Caco-2 (cell line): ENCODE results near the gene MAPKAP1. TPM values are rescaled to one million over a fixed set of nuclear protein-coding genes. Genes with fewer than 3 reads are reported as not detected.
A peak's percentile ranks its signal among the peaks of the same experiment; 100 is the strongest.

Source experiments
- BruUV-seq: library from RNA; stranded (reverse); fragments of 400-500 nt; replicated peaks from 2 replicates; lab custom pipeline; 2021; lab: Mats Ljungman, UMichigan
- CTCF ChIA-PET: fragments of 300-600 bp; sonication (Branson Sonifier 250); formaldehyde crosslinking; loops from one replicate; lab custom pipeline; 2022; ENCODE audit warnings: antibody characterized with exemption; lab: Charles Lee
- POLR2A ChIA-PET: fragments of 300-600 bp; sonication (Branson Sonifier 250); formaldehyde crosslinking; loops from one replicate; lab custom pipeline; 2022; ENCODE audit warnings: antibody characterized with exemption; lab: Charles Lee
- DNase-seq, 2 experiments: peaks; one replicate each; pipeline versions ENCODE4 v3.0.0 to v3.0.0-alpha.2; 2020 to 2022
- H3K27me3 ChIP-seq: replicated peaks from 2 replicates; pipeline ENCODE4 v1.6.0; 2011; ENCODE audit warnings: low read length; ENCODE audit not compliant: control insufficient read depth, insufficient read depth
- H3K36me3 ChIP-seq: 2 replicates; pipeline ENCODE4 v1.5.1; 2011; ENCODE audit warnings: low read length; ENCODE audit not compliant: control insufficient read depth, insufficient read depth
- H3K4me1 ChIP-seq: fragments of 250-450 bp; sonication (Bioruptor Pico); 2 replicates; pipeline ENCODE4 v1.5.1; 2020; ENCODE audit warnings: mild to moderate bottlenecking
- H3K4me3 ChIP-seq: 2 replicates; pipeline ENCODE4 v1.5.1; 2011; ENCODE audit warnings: low read depth, mild to moderate bottlenecking, control low read depth, low read length
- H3K9me3 ChIP-seq: fragments of 250-450 bp; sonication (Bioruptor Pico); 2 replicates; pipeline ENCODE4 v1.5.1; 2020; ENCODE audit warnings: mild to moderate bottlenecking, moderate library complexity
- H3K27ac Mint-ChIP-seq: one replicate; pipeline ENCODE4 v1.8.0; 2022; ENCODE audit warnings: mixed read lengths; ENCODE audit not compliant: unreplicated experiment
- H3K27me3 Mint-ChIP-seq: one replicate; pipeline ENCODE4 v1.8.0; 2022; ENCODE audit warnings: mixed read lengths; ENCODE audit not compliant: insufficient read depth, unreplicated experiment
- H3K36me3 Mint-ChIP-seq: one replicate; pipeline ENCODE4 v1.8.0; 2022; ENCODE audit warnings: mild to moderate bottlenecking, mixed read lengths; ENCODE audit not compliant: insufficient read depth, unreplicated experiment
- H3K4me1 Mint-ChIP-seq: one replicate; pipeline ENCODE4 v1.8.0; 2022; ENCODE audit warnings: low read depth, mixed read lengths; ENCODE audit not compliant: unreplicated experiment
- H3K4me3 Mint-ChIP-seq: one replicate; pipeline ENCODE4 v1.8.0; 2022; ENCODE audit warnings: mild to moderate bottlenecking, moderate library complexity, mixed read lengths; ENCODE audit not compliant: unreplicated experiment
- H3K9me3 Mint-ChIP-seq: one replicate; pipeline ENCODE4 v1.8.0; 2022; ENCODE audit warnings: mixed read lengths; ENCODE audit not compliant: unreplicated experiment
- intact Hi-C: fragments of 100-400 bp; cut with micrococcal nuclease; formaldehyde crosslinking; loops from one replicate; pipeline ENCODE4 v1.10.0; 2022; ENCODE audit not compliant: unreplicated experiment
- total RNA-seq: library from RNA; stranded (reverse); gene quantifications from 2 replicates; pipeline ENCODE4 v1.2.3, GENCODE V29; 2022
- TF ChIP-seq, protein P1 (sequence below), 2 experiments: fragments of 200-600 bp in 1 of 2; IDR thresholded peaks; 1 replicate in 1 of 2; 2 replicates in 1 of 2; pipeline versions ENCODE4 v1.5.1 to v1.8.0; 2011 to 2022; ENCODE audit warnings: antibody characterized with exemption in 1 of 2, control low read depth in 1 of 2, inconsistent platforms in 1 of 2, low read depth in 1 of 2, low read length in 1 of 2, mild to moderate bottlenecking in 1 of 2, moderate library complexity in 1 of 2; ENCODE audit not compliant: insufficient read depth in 1 of 2, severe bottlenecking in 1 of 2, unreplicated experiment in 1 of 2

The MAPKAP1 gene
- total RNA-seq, 1 experiment from 2014 or later: 70.0 TPM

DNA sequence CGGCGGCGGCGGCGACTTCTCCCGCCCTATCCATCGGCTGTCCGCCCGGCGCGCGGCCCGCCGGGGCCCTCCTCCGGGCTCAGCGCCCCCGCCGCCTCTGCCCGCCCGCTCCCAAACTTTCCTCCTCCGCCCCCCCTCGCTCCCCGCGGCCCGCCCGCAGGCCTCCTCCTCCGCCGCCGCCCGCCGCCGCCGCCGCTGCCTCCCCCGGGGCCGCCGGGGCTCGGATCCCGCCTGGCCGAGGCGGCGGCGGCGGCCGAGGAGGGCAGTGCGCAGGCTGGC lies 39.7 kb upstream of the MAPKAP1 start:
- peaks cover 32% of the 10 kb centered on the region for H3K4me1 Mint-ChIP-seq
- H3K27me3 ChIP-seq: no peaks in the 10 kb centered on the region
- H3K9me3 ChIP-seq: no peaks in the 10 kb centered on the region
- peaks cover 8% of the 10 kb centered on the region for H3K36me3 Mint-ChIP-seq
- ChIA-PET CTCF (no interaction called here), POLR2A (interaction anchor here (0.6 to 1.5 kb wide), 3 partner anchors 13 to 217 kb away, joined by 5 to 9 read pairs (median 6); partner anchors contain the start of gene MAPKAP1)
- no peak for DNase-seq
- H3K4me3 ChIP-seq: peak overlapping the region; percentile 88
- TF ChIP-seq, protein P1, sequence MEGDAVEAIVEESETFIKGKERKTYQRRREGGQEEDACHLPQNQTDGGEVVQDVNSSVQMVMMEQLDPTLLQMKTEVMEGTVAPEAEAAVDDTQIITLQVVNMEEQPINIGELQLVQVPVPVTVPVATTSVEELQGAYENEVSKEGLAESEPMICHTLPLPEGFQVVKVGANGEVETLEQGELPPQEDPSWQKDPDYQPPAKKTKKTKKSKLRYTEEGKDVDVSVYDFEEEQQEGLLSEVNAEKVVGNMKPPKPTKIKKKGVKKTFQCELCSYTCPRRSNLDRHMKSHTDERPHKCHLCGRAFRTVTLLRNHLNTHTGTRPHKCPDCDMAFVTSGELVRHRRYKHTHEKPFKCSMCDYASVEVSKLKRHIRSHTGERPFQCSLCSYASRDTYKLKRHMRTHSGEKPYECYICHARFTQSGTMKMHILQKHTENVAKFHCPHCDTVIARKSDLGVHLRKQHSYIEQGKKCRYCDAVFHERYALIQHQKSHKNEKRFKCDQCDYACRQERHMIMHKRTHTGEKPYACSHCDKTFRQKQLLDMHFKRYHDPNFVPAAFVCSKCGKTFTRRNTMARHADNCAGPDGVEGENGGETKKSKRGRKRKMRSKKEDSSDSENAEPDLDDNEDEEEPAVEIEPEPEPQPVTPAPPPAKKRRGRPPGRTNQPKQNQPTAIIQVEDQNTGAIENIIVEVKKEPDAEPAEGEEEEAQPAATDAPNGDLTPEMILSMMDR (IDR thresholded peaks at IDR 0.05; ENCODE audit: insufficient read depth in 1 of 2, low read depth in 1 of 2, low read length in 1 of 2, severe bottlenecking in 1 of 2, unreplicated experiment in 1 of 2): no peak
- intact Hi-C loops: loop anchor here (1.0 kb wide), 2 partner anchors 39 to 338 kb away; partner anchors contain the start of gene MAPKAP1
- H3K4me1 ChIP-seq: peaks cover 16% of the 10 kb centered on the region
- H3K27ac Mint-ChIP-seq: no peak overlapping the region
- H3K4me3 Mint-ChIP-seq: peak overlapping the region; percentile 93
- no peaks in the 10 kb centered on the region for H3K36me3 ChIP-seq
- no TSS peak for BruUV-seq
- no peaks in the 10 kb centered on the region for H3K9me3 Mint-ChIP-seq
- H3K27me3 Mint-ChIP-seq: peaks cover 6% of the 10 kb centered on the region

DNA sequence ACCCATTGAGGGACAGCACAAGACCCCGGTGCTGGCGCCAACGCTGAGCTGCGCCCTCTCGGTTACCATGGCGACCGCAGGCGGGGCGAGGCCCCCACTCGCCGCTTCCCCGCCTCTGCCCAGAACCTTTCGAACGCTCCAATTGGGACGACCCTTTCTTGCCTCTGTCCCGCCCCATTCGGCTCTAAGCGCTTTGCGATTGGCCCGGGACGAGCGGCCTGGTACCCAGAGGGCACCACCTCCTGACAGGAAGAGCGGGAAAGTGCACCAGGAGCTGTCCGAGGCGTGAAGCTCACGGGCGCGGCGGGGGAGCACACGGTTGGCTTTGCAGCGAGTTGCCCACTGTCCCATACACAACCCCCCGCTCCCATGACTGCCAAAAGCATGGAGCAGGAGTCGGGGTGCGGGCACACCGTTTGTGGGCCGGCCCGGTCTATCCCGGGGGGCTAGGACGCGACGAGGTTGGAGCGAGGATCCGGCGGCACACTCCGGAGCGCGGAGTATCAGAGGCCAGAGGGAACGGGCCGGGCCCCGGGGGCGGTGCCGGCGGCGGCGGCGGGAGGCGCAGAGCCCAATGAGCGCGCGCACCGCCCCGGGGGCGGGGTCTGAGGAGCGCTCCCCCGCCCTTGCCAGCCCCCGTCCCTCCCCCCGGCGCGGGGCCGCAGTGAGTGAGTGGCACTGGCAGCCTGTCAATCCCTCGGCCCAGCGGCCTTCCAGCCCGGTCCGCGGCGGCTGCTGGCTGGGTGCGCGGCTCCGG lies 39.2 kb upstream of the MAPKAP1 start:
- H3K4me1 ChIP-seq: peaks cover 16% of the 10 kb centered on the region
- peaks cover 7% of the 10 kb centered on the region for H3K27me3 Mint-ChIP-seq

DNA sequence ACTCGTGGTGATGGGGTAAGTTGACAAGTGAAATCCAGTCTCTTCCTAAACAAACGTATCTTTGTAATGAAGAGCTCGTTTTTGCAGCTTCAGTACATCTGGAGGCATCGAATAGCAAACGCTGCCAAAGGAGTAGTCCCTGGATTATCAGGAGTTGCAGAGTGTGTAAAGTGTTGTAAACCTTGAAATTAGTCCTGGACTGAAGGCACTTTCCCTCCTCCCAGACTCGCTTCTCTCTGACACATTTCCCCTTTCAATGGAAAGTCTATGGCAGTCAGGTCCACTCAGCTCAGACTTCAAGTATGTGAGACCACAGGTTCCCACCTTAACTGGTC lies 38.6 kb upstream of the MAPKAP1 start:
- Mint-ChIP-seq H3K4me1 (peaks cover 30% of the 10 kb centered on the region), H3K9me3 (no peaks in the 10 kb centered on the region), H3K27me3 (peaks cover 8% of the 10 kb centered on the region), H3K27ac (peak overlapping the region; percentile 79), H3K4me3 (peak overlapping the region; percentile 93), H3K36me3 (peaks cover 8% of the 10 kb centered on the region)
- H3K27me3 ChIP-seq: no peaks in the 10 kb centered on the region
- ChIA-PET CTCF (interaction anchor here (1.5 kb wide), 1 partner anchor 338 kb away, joined by 4 read pairs; no protein-coding TSS in a partner anchor), POLR2A (interaction anchor here (0.6 to 1.5 kb wide), 4 partner anchors 14 to 274 kb away, joined by 3 to 11 read pairs (median 7); partner anchors contain the start of gene MAPKAP1)
- TF ChIP-seq, protein P1 (IDR thresholded peaks at IDR 0.05; ENCODE audit: insufficient read depth in 1 of 2, low read depth in 1 of 2, low read length in 1 of 2, severe bottlenecking in 1 of 2, unreplicated experiment in 1 of 2): no peak
- no peaks in the 10 kb centered on the region for H3K36me3 ChIP-seq
- H3K4me3 ChIP-seq: peak overlapping the region; percentile 88
- no peak for DNase-seq
- intact Hi-C loops: loop anchor here (1.0 kb wide), 2 partner anchors 38 to 337 kb away; partner anchors contain the start of gene MAPKAP1
- H3K9me3 ChIP-seq: no peaks in the 10 kb centered on the region
- no TSS peak for BruUV-seq
- peaks cover 16% of the 10 kb centered on the region for H3K4me1 ChIP-seq

More for the DNA sequence above, 39.2 kb upstream of the MAPKAP1 start:
- intact Hi-C loops: loop anchor here (1.0 kb wide), 2 partner anchors 39 to 338 kb away; partner anchors contain the start of gene MAPKAP1
- Histone ChIP-seq H3K4me3 (peak overlapping the region; percentile 88), H3K36me3 (no peaks in the 10 kb centered on the region), H3K27me3 (no peaks in the 10 kb centered on the region), H3K9me3 (no peaks in the 10 kb centered on the region)
- POLR2A ChIA-PET: interaction anchor here (0.6 to 1.5 kb wide), 5 partner anchors 13 to 274 kb away, joined by 3 to 11 read pairs (median 6); partner anchors contain the start of gene MAPKAP1
- CTCF ChIA-PET: interaction anchor here (1.5 kb wide), 1 partner anchor 338 kb away, joined by 4 read pairs; no protein-coding TSS in a partner anchor
- Mint-ChIP-seq H3K4me3 (peak overlapping the region; percentile 93), H3K9me3 (no peaks in the 10 kb centered on the region), H3K27ac (peak overlapping the region; percentile 79), H3K4me1 (peaks cover 32% of the 10 kb centered on the region), H3K36me3 (peaks cover 8% of the 10 kb centered on the region)
- TF ChIP-seq, protein P1 (IDR thresholded peaks at IDR 0.05; ENCODE audit: insufficient read depth in 1 of 2, low read depth in 1 of 2, low read length in 1 of 2, severe bottlenecking in 1 of 2, unreplicated experiment in 1 of 2): no peak
- BruUV-seq: no TSS peak
- peak; percentile 97 to 98 for DNase-seq
